GM18951 (cell line): ENCODE data around the gene TMPRSS12.
"Not testable (repeated sequence)": the region's sequence is repeated elsewhere in the genome, so short reads cannot be mapped to it uniquely, and the experiment has no call there.

ENCODE experiments used
- POLR2A ChIP-seq: IDR thresholded peaks from 4 replicates; pipeline ENCODE4 v1.6.1; 2011; ENCODE audit warnings: mild to moderate bottlenecking; ENCODE audit not compliant: insufficient read length, insufficient read depth; ENCODE audit errors: extremely low read depth
- in situ Hi-C: fragments of 300-500 bp; cut with MboI; formaldehyde crosslinking; loops from one replicate; pipeline ENCODE4 v1.12.0; 2022; ENCODE audit warnings: low sequenced_read_pairs, mixed read lengths, inconsistent platforms; ENCODE audit not compliant: unreplicated experiment

The TMPRSS12 gene

GRCh38 chr12:50839042-50839441 is 3.7 kb upstream of the TMPRSS12 start:
- in situ Hi-C loops, result no loop called here

GRCh38 chr12:50840809-50841487 is 1.8 kb upstream of the TMPRSS12 start:
- no peak for TF ChIP-seq POLR2A
- in situ Hi-C loops, result no loop called here

More at GRCh38 chr12:50839042-50839441, 3.7 kb upstream of the TMPRSS12 start:
- TF ChIP-seq POLR2A, result no peak

DNA sequence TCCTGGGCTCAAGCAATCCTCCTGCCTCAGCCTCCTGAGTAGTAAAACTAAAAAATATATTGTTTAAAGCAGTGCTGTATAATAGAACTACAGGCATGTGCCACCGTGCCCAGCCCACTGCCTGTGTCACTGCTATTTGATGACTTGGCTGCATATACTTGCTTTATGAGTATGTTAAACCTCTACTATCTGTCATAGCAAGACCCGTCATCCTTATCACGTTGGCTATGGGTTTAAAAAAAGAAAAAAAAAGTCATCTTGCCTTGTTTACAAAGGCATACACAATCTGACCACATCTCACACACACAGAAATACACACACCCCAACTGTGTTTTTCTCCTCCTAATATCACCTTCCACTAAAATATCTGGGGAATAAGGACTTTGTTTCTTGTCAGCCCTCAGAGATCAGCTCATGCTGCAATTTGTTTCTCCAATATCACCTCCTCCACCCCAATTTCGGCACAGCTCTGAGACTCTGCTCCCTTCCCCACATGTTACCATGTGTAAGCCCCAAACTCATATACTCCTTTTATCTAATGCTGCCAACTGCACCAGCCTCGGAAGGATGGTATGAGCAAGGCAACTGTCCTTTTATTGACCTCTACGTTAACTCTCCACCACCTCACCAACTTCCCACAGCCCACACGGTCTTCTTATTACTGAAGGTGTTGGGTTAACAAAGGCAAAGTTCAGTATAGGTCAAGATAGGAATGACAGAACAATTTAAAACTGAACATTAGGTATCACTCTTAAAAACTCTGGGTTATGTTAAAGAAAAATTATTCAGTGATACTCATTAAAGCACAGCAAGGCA is 802 bp upstream of the TMPRSS12 start:
- TF ChIP-seq POLR2A, result no peak
- in situ Hi-C loops, result no loop called here

DNA sequence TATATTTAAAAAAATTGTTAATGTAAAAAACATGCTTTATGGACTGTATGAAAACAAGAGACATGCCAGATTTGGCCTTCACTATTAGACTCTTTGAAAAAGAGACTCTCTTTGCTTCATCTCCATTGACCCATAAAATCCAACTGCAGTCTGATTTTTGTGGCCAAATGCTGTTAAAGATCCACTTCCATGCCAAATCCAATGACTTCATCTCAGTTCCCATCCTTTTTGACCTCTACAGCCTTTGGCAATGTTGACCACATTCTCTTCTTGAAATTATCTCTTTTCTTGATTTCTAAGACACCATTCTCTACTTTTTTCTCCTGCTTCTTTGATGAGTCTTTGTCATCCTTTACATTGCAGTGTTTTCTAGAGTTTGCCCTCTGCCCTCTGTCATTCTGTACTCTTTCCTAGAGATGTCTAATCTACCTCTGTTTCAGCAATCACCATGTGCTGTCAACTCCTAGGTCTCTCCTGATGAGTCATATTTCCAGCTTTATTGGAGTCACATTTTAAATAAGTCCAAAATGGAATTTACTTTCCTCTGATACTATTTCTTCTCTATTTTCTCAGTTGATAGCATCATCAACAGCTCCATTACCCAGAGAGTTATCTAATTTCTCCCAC is 2.4 kb downstream of the TMPRSS12 start:
- in situ Hi-C loops, result no loop called here
- no peak for TF ChIP-seq POLR2A

- no peak for TF ChIP-seq POLR2A
- in situ Hi-C loops, result no loop called here
These were observed 6.2 kb downstream of the TMPRSS12 start for GRCh38 chr12:50848963-50849362.

DNA sequence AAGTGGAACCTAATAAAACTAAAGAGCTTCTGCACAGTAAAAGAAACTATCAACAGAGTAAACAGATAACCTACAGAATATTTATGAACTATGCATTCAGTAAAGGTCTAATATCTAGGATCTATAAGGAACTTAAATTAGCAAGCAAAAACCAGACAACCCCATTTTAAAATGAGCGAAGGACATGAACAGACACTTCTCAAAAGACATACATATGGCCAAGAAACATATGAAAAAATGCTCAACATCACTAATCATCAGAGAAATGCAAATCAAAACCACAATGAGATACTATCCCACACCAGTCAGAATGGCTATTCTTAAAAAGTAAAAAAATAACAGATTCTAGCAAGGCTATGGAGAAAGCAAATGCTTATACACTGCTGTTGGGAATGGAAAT is 12.5 kb downstream of the TMPRSS12 start:
- in situ Hi-C loops, result not testable (repeated sequence)

DNA sequence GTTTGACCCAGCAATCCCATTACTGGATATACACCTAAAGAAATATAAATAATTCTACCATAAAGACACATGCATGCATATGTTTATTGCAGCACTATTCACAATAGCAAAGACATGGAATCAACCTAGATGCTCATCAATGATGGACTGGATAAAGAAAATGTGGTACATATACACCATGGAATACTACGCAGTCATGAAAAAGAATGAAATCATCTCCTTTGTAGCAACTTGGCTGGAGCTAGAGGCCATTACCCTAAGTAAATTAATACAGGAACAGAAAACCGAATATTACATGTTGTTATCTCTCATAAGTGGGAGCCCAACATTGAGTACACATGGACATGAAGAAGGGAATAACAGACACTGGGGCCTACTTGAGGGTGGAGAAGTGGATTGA is 13.0 kb downstream of the TMPRSS12 start:
- in situ Hi-C loops, result not testable (repeated sequence)

DNA sequence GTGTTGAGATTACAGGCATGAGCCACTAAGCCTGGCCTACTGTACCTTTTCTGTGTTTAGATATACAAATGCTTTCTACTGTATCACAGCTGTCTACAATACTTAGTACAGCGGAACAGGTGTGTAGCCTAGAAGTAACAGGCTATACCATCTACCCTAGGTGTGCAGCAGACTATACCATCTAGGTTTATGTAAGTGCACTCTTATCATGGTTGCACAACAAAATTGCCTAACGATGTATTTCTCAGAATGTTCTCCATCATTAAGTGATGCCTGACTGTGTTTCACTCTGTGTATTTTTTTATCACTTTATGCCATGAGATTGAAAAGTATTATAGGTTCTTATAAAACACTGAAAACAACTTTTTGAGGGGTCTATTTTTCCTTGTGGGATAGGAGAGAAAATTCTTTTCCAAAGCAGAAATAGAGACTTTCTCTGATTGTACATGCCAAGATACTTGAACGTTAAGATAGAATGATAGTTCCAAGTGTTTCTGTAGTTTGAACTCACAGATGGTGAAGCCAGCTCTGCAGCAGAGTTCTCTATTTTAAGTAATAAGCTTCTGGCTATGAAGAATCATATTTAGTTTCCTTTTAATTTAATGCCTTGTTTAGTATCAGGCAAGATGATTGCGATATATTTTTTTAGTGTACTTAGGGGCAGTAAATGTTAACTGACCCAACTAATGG is 17.0 kb downstream of the TMPRSS12 start:
- TF ChIP-seq POLR2A, result no peak
- in situ Hi-C loops, result no loop called here

GRCh38 chr12:50862316-50862715 is 19.6 kb downstream of the TMPRSS12 start:
- TF ChIP-seq POLR2A, result no peak
- in situ Hi-C loops, result no loop called here

- in situ Hi-C loops, result no loop called here
- TF ChIP-seq POLR2A, result no peak
These were observed 22.5 kb downstream of the TMPRSS12 start for GRCh38 chr12:50865266-50865665.

- in situ Hi-C loops, result not testable (repeated sequence)
These were observed 26.2 kb downstream of the TMPRSS12 start for GRCh38 chr12:50868881-50869280.

DNA sequence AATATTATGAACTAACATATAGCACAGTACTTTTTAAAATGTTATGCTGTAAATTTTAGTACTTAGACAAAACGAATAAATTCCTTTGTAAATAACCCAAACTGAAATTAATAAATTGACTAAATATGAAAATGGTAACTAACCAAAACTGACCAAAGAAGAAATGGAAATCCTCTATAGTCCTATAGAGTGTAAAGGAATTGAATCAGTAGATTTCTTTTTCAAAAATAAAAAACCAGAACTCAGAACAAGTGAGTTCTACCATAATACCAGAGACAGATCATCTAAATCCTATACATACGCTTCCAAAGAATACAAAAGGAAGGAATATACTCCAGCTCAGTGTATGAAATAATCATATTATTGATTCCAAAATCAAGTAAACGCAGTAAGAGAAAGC is 39.8 kb downstream of the TMPRSS12 start:
- TF ChIP-seq POLR2A, result no peak
- in situ Hi-C loops, result no loop called here

GRCh38 chr12:50887191-50887590 is 44.5 kb downstream of the TMPRSS12 start:
- in situ Hi-C loops, result no loop called here

More at GRCh38 chr12:50887191-50887590, 44.5 kb downstream of the TMPRSS12 start:
- TF ChIP-seq POLR2A, result no peak
